Thyroid gland (tissue), 4 donors: ENCODE data around the gene RASD1.

Experiments
- CTCF ChIP-seq, 6 experiments: fragments of 200-600 bp in 3 of 6; fragments of 450-650 bp in 3 of 6; sonication (generic) in 3 of 6; IDR thresholded peaks; one replicate each; pipeline ENCODE4 v1.5.1; 2016 to 2019; ENCODE audit warnings: antibody characterized with exemption in 6 of 6, mild to moderate bottlenecking in 2 of 6, inconsistent platforms in 1 of 6, moderate library complexity in 1 of 6
- POLR2A ChIP-seq, 2 donors: fragments of 450-650 bp; IDR thresholded peaks; one replicate each; pipeline ENCODE4 v1.6.1; 2017; ENCODE audit warnings: antibody characterized with exemption in 2 of 2, mild to moderate bottlenecking in 2 of 2, moderate library complexity in 1 of 2

DNA sequence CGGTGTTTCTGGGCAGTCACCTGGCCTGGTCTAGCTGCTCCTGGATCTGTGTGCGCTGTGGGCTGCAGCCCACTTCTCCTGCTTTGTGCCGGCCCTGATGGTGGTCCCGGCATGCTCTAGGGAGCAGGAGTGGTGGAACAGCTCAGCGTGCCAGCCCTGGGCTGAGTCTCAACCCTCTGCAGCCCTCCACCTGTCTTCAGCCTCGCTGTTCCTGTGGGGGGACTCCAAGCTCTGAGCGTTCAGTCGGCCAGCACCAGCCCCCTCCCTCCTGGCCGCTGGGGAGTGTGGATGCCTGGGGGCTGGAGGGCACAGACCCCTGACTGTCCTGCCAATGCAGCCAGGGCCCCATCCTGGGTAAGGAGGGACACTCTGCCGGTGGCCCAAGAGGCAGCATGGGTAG, 23.7 kb upstream of the RASD1 start:
- TF ChIP-seq CTCF (IDR thresholded peaks at IDR 0.05) (no peak), POLR2A (IDR thresholded peaks at IDR 0.05) (no peak)
